Esophagus muscularis mucosa (tissue), 3 donors: ENCODE data around the gene TCEAL5.
"Not testable (repeated sequence)": the region's sequence is repeated elsewhere in the genome, so short reads cannot be mapped to it uniquely, and the experiment has no call there.

Experiments
- CTCF ChIP-seq, 3 experiments: fragments of 200-600 bp in 2 of 3; fragments of 450-650 bp in 1 of 3; sonication (generic) in 2 of 3; IDR thresholded peaks; one replicate each; pipeline ENCODE4 v1.5.1; 2017 to 2019; ENCODE audit warnings: antibody characterized with exemption in 3 of 3, mild to moderate bottlenecking in 2 of 3, moderate library complexity in 1 of 3
- EP300 ChIP-seq: sonication (generic); formaldehyde crosslinking; IDR thresholded peaks from one replicate; pipeline ENCODE4 v1.6.1; 2017; ENCODE audit warnings: antibody characterized with exemption

- not testable (repeated sequence) for TF ChIP-seq CTCF (IDR thresholded peaks at IDR 0.05); EP300
Measured at GRCh38 chrX:103225918-103226317, 50.6 kb downstream of the TCEAL5 start.
